ENCODE results near the gene MSN. TPM values are rescaled to one million over a fixed set of nuclear protein-coding genes. Genes with fewer than 3 reads are reported as not detected.
"Not testable (repeated sequence)": the region's sequence is repeated elsewhere in the genome, so short reads cannot be mapped to it uniquely, and the experiment has no call there.

The MSN gene
- total RNA-seq, 4 donors from 2014 or later: 40.0 to 73.8 (median 60.4) TPM

- Histone ChIP-seq H3K36me3 (no peaks in the 10 kb centered on the region), H3K9me3 (no peaks in the 10 kb centered on the region), H3K27ac (peak overlapping the region in 3 of 4 donors; percentile 41 to 58 (median 54)), H3K27me3 (no peaks in the 10 kb centered on the region), H3K4me3 (no peak overlapping the region), H3K4me1 (peaks cover 3 to 18% (median 5%) of the 10 kb centered on the region in 4 donors)
- TF ChIP-seq POLR2AphosphoS5 (IDR thresholded peaks at IDR 0.05): no peak
- TF ChIP-seq CTCF (IDR thresholded peaks at IDR 0.05): no peak
- TF ChIP-seq EP300 (IDR thresholded peaks at IDR 0.05; ENCODE audit: low read depth): no peak
- no peak for TF ChIP-seq POLR2A (IDR thresholded peaks at IDR 0.05)
- 59% methylated on average over 1 of the region's 1 CpG; no CpG with 5 or more reads in 1 of the 2 donors for WGBS, 2 donors (ENCODE audit: low coverage in 1 of 2)
- in situ Hi-C loops (cut with MboI; ENCODE audit: low pct_ligation_motif_present in 1 of 4, low pct_unique_long_range_greater_than_20kb in 1 of 4, low sequenced_read_pairs in 3 of 4) (no loop called here), intact Hi-C loops (cut with DNase I; ENCODE audit: low total_unique reads) (no loop called here)
- no peak for DNase-seq
These were observed 23.9 kb upstream of the MSN start for GRCh38 chrX:65643531-65644052.

GRCh38 chrX:65644621-65645289 is 22.7 kb upstream of the MSN start:
- in situ Hi-C loops (cut with MboI; ENCODE audit: low pct_ligation_motif_present in 1 of 4, low pct_unique_long_range_greater_than_20kb in 1 of 4, low sequenced_read_pairs in 3 of 4): no loop called here

GRCh38 chrX:65647801-65648200 is 19.7 kb upstream of the MSN start:
- intact Hi-C loops (cut with DNase I; ENCODE audit: low total_unique reads): no loop called here
- 58 to 90% methylated on average over 3 of the region's 3 CpGs for WGBS, 2 donors (ENCODE audit: low coverage in 1 of 2)
- no peak for DNase-seq
- Histone ChIP-seq H3K4me1 (peaks cover 3 to 16% (median 5%) of the 10 kb centered on the region in 4 donors), H3K4me3 (no peak overlapping the region), H3K9me3 (no peaks in the 10 kb centered on the region), H3K27ac (no peak overlapping the region), H3K36me3 (no peaks in the 10 kb centered on the region), H3K27me3 (no peaks in the 10 kb centered on the region)
- TF ChIP-seq CTCF (IDR thresholded peaks at IDR 0.05) (no peak), POLR2A (IDR thresholded peaks at IDR 0.05) (no peak), EP300 (IDR thresholded peaks at IDR 0.05; ENCODE audit: low read depth) (no peak), POLR2AphosphoS5 (IDR thresholded peaks at IDR 0.05) (no peak)
- in situ Hi-C loops (cut with MboI; ENCODE audit: low pct_ligation_motif_present in 1 of 4, low pct_unique_long_range_greater_than_20kb in 1 of 4, low sequenced_read_pairs in 3 of 4): no loop called here

More at GRCh38 chrX:65644621-65645289, 22.7 kb upstream of the MSN start:
- peak overlapping the region; percentile 19 to 74 (median 60) for H3K27ac ChIP-seq
- DNase-seq: peak; percentile 76
- TF ChIP-seq POLR2AphosphoS5 (IDR thresholded peaks at IDR 0.05) (no peak), CTCF (IDR thresholded peaks at IDR 0.05) (no peak), POLR2A (IDR thresholded peaks at IDR 0.05) (no peak), EP300 (IDR thresholded peaks at IDR 0.05; ENCODE audit: low read depth) (no peak)
- 50% methylated on average over 1 of the region's 1 CpG; no CpG with 5 or more reads in 1 of the 2 donors for WGBS, 2 donors (ENCODE audit: low coverage in 1 of 2)
- no peaks in the 10 kb centered on the region for H3K27me3 ChIP-seq
- H3K4me3 ChIP-seq: no peak overlapping the region
- H3K9me3 ChIP-seq: no peaks in the 10 kb centered on the region
- peaks cover 3 to 18% (median 5%) of the 10 kb centered on the region in 4 donors for H3K4me1 ChIP-seq
- H3K36me3 ChIP-seq: no peaks in the 10 kb centered on the region
- intact Hi-C loops (cut with DNase I; ENCODE audit: low total_unique reads): no loop called here

- in situ Hi-C loops (cut with MboI; ENCODE audit: low pct_ligation_motif_present in 1 of 4, low pct_unique_long_range_greater_than_20kb in 1 of 4, low sequenced_read_pairs in 3 of 4): no loop called here
These were observed 15.4 kb upstream of the MSN start for GRCh38 chrX:65652098-65652497.

GRCh38 chrX:65657009-65657441 is 10.4 kb upstream of the MSN start:
- H3K9me3 ChIP-seq; H3K36me3 ChIP-seq; in situ Hi-C loops (cut with MboI; ENCODE audit: low pct_ligation_motif_present in 1 of 4, low pct_unique_long_range_greater_than_20kb in 1 of 4, low sequenced_read_pairs in 3 of 4); DNase-seq; intact Hi-C loops (cut with DNase I; ENCODE audit: low total_unique reads); H3K27me3 ChIP-seq; H3K4me3 ChIP-seq; H3K4me1 ChIP-seq: not testable (repeated sequence)
- WGBS, 2 donors (ENCODE audit: low coverage in 1 of 2): 70% methylated on average over 5 of the region's 7 CpGs; no CpG with 5 or more reads in 1 of the 2 donors
- H3K27ac ChIP-seq: peak overlapping the region in 1 of 4 donors; percentile 48

More at GRCh38 chrX:65652098-65652497, 15.4 kb upstream of the MSN start:
- Histone ChIP-seq H3K27ac (no peak overlapping the region), H3K4me3 (no peak overlapping the region), H3K27me3 (no peaks in the 10 kb centered on the region), H3K4me1 (no peaks in the 10 kb centered on the region), H3K9me3 (no peaks in the 10 kb centered on the region), H3K36me3 (no peaks in the 10 kb centered on the region)
- no peak for TF ChIP-seq POLR2A (IDR thresholded peaks at IDR 0.05)
- no peak for TF ChIP-seq POLR2AphosphoS5 (IDR thresholded peaks at IDR 0.05)
- TF ChIP-seq EP300 (IDR thresholded peaks at IDR 0.05; ENCODE audit: low read depth): no peak
- TF ChIP-seq CTCF (IDR thresholded peaks at IDR 0.05): no peak
- DNase-seq: no peak
- 100% methylated on average over 1 of the region's 1 CpG; no CpG with 5 or more reads in 1 of the 2 donors for WGBS, 2 donors (ENCODE audit: low coverage in 1 of 2)
- intact Hi-C loops (cut with DNase I; ENCODE audit: low total_unique reads): no loop called here

Measured in transverse colon (tissue), 4 donors.